Measurements from ENCODE around the gene MICAL3.

Gene MICAL3

GRCh38 chr22:17838180-17838865 is 186.0 kb downstream of the MICAL3 start:
- DNase-seq (ENCODE audit: low spot score): no peak

- DNase-seq (ENCODE audit: low spot score): no peak
These were observed 187.2 kb downstream of the MICAL3 start for GRCh38 chr22:17836992-17837742.

- no peak for DNase-seq (ENCODE audit: low spot score)
These were observed 189.1 kb downstream of the MICAL3 start for GRCh38 chr22:17835256-17835655.

GRCh38 chr22:17833489-17833888 is 190.9 kb downstream of the MICAL3 start:
- no peak for DNase-seq (ENCODE audit: low spot score)

GRCh38 chr22:17832665-17833064 is 191.7 kb downstream of the MICAL3 start:
- no peak for DNase-seq (ENCODE audit: low spot score)

- no peak for DNase-seq (ENCODE audit: low spot score)
These were observed 192.7 kb downstream of the MICAL3 start for GRCh38 chr22:17831501-17832251.

- peak; percentile 86 for DNase-seq (ENCODE audit: low spot score)
These were observed 194.1 kb downstream of the MICAL3 start for GRCh38 chr22:17830043-17830961.

GRCh38 chr22:17829695-17830042 is 194.7 kb downstream of the MICAL3 start:
- no peak for DNase-seq (ENCODE audit: low spot score)

- no peak for DNase-seq (ENCODE audit: low spot score)
These were observed 195.8 kb downstream of the MICAL3 start for GRCh38 chr22:17828502-17829080.

GRCh38 chr22:17827466-17827865 is 196.9 kb downstream of the MICAL3 start:
- DNase-seq (ENCODE audit: low spot score): no peak

GRCh38 chr22:17825876-17826550 is 198.3 kb downstream of the MICAL3 start:
- no peak for DNase-seq (ENCODE audit: low spot score)

GRCh38 chr22:17824457-17824856 is 199.9 kb downstream of the MICAL3 start:
- DNase-seq (ENCODE audit: low spot score): no peak

GRCh38 chr22:17823964-17824363 is 200.4 kb downstream of the MICAL3 start:
- DNase-seq (ENCODE audit: low spot score): no peak

GRCh38 chr22:17823226-17823625 is 201.1 kb downstream of the MICAL3 start:
- DNase-seq (ENCODE audit: low spot score): no peak

GRCh38 chr22:17822087-17822486 is 202.3 kb downstream of the MICAL3 start:
- DNase-seq (ENCODE audit: low spot score): no peak

- no peak for DNase-seq (ENCODE audit: low spot score)
These were observed 203.4 kb downstream of the MICAL3 start for GRCh38 chr22:17820879-17821439.

- DNase-seq (ENCODE audit: low spot score): no peak
These were observed 205.7 kb downstream of the MICAL3 start for GRCh38 chr22:17818649-17819048.

- no peak for DNase-seq (ENCODE audit: low spot score)
These were observed 206.2 kb downstream of the MICAL3 start for GRCh38 chr22:17818180-17818579.

GRCh38 chr22:17817511-17818065 is 206.8 kb downstream of the MICAL3 start:
- no peak for DNase-seq (ENCODE audit: low spot score)

- DNase-seq (ENCODE audit: low spot score): no peak
These were observed 207.3 kb downstream of the MICAL3 start for GRCh38 chr22:17817079-17817478.
